NCI-H1417 (cell line): Measurements from ENCODE around the gene GPR17.

Experiments used
- DNase-seq, 3 experiments: peaks; one replicate each; lab custom pipeline; 2025; lab: John Stamatoyannopoulos, UW

The GPR17 gene

GRCh38 chr2:127694986-127695385 is 49.0 kb downstream of the GPR17 start:
- DNase-seq, result no peak

GRCh38 chr2:127695491-127696472 is 49.8 kb downstream of the GPR17 start:
- DNase-seq, result peak in 2 of 3 experiments; percentile 10 to 12

DNA sequence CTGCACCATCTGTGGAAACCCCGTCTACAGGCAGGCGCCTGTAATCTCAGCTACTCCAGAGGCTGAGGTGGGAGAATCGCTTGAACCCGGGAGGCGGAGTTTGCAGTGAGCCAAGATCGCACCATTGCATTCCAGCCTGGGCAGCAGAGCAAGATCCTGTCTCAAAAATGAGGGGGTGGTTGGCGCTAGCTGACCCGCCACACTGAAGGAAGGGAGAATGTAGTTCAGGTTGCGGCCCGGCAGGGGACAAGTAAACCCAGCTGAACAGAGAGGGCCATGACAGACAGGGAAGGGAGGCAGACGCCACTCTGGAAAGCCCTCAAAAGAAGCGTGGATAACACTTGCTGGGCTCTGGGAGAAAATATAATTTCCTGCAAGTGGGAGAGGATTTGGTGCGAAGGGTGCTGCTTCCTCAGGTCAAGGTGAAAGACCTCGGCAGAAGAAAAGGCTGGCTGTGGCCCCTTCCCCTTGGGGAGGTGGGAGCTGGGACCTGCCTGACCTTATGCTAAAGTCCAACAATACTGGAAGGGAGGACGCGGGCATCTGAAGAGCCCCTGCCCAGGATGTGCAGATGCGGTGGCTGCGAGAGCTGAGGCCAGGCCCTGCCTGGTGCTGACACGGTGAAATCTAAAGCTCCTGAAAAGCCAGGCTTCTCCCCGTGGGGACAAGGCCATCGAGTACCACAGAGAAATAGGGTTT is 51.7 kb downstream of the GPR17 start:
- no peak for DNase-seq

DNA sequence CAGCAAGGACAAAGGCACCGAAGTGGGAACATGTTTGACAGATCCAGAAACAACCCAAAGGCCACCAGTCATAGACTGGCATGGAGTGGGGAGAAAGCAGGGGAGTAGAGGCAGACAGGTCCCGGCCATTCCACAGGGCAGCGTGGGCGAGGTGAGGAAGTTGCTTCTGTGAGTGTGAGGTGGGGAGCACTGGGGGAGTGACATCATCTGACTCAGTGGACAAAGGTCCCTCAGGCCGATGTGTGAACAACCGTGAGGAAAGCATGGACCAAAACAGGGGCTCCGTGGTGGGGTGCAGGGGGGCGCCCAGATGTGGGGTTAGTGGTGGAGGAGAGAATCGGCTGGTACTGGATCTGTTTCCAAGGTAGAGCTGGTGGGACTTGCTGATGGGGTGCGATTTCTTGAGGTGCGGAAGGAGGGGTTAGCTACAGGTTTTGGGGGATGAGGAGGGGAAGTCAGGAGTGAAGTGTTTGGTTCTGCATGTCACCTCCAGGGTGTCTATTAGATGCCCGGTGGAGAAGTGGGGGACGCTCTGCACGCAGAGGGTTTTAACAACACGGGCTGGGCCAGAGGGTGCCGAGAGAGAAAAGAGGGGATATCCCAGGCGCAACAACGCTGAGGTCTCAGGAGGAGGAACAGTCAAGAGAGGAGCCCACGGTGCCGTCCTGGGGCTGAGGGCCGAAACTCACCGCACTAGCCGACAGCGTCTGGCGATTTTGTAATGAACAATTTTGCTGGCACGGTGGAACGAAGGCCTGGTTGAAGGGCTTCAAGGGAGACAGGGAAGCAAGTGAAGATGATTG is 52.8 kb downstream of the GPR17 start:
- no peak for DNase-seq

- peak in 2 of 3 experiments; percentile 37 to 65 for DNase-seq
Measured at GRCh38 chr2:127700527-127701192, 54.7 kb downstream of the GPR17 start.

GRCh38 chr2:127701193-127701650 is 55.3 kb downstream of the GPR17 start, which contains the start of gene SFT2D3:
SFT2D3 (plus strand) TSS chr2:127701497; CDS start chr2:127701529, 32 bp downstream.
- DNase-seq, result peak; percentile 74 to 95 (median 94)

DNA sequence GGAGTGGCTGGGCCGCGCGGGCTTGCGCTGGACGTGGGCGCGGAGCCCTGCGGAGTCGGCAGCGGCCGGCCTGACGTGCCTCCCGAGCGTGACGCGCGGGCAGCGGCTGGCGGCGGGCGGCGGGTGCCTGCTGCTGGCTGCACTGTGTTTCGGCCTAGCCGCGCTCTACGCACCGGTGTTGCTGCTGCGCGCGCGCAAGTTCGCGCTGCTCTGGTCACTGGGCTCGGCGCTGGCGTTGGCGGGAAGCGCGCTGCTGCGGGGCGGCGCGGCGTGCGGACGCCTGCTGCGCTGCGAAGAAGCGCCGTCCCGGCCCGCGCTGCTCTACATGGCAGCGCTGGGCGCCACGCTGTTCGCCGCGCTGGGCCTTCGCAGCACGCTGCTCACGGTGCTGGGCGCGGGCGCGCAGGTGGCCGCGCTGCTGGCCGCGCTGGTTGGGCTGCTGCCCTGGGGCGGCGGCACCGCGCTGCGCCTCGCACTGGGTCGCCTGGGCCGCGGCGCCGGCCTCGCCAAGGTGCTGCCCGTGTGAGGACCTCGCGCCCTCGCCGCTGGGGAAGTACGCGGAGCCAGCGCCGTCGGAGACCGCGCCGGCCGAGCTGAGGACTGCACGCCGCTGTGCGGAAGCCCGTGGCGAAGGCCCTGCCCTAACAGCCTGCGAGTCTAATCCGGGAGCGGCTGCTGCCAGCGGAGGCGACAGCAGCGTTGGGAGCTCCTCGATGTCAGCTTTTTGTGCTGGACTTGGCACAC is 55.9 kb downstream of the GPR17 start:
- DNase-seq, result peak; percentile 68 to 94 (median 87)
